GM12892 (cell line): Measurements from ENCODE around the gene TSEN34.
"Not testable (repeated sequence)": the region's sequence is repeated elsewhere in the genome, so short reads cannot be mapped to it uniquely, and the experiment has no call there.

Experiments
- DNase-seq: peaks from one replicate; pipeline ENCODE4 v3.0.0; 2011; ENCODE audit not compliant: insufficient read length
- FAIRE-seq: peaks from 2 replicates; lab custom pipeline; 2011; peaks lifted over from hg19 to GRCh38; lab: Jason Lieb, UNC
- POLR2A ChIP-seq: IDR thresholded peaks from 2 replicates; pipeline ENCODE4 v1.6.1; 2011; ENCODE audit warnings: low read depth, low read length, control low read depth
- POLR2AphosphoS5 ChIP-seq: IDR thresholded peaks from 2 replicates; pipeline ENCODE4 v1.6.1; 2011; ENCODE audit warnings: low read depth, low read length, control low read depth
- TAF1 ChIP-seq: IDR thresholded peaks from 2 replicates; pipeline ENCODE4 v1.6.1; 2011; ENCODE audit warnings: low read depth, mild to moderate bottlenecking, control low read depth, low read length, borderline replicate concordance

The TSEN34 gene

DNA sequence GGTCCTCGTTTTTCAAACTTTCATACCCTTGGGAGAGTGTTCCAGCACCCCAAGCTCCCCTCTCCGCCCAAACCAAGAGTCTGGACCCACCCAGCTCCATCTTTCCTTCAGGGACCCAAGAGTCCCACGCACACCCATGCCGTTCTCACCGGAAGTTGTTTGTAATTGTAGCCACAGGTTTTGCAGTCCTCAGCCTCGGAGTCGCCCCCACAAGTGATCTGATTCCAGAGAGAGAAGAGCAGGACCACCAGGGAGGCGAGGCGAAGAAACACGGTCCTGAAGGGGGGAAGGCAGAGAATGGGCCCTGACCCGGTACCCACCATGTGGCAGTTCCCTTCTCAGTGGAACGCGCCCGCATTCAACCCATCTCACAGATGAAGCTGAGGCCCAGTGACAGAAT, 28.2 kb upstream of the TSEN34 start:
- FAIRE-seq (no peak), DNase-seq (no peak)
- TF ChIP-seq POLR2A (no peak), POLR2AphosphoS5 (no peak), TAF1 (no peak)

DNA sequence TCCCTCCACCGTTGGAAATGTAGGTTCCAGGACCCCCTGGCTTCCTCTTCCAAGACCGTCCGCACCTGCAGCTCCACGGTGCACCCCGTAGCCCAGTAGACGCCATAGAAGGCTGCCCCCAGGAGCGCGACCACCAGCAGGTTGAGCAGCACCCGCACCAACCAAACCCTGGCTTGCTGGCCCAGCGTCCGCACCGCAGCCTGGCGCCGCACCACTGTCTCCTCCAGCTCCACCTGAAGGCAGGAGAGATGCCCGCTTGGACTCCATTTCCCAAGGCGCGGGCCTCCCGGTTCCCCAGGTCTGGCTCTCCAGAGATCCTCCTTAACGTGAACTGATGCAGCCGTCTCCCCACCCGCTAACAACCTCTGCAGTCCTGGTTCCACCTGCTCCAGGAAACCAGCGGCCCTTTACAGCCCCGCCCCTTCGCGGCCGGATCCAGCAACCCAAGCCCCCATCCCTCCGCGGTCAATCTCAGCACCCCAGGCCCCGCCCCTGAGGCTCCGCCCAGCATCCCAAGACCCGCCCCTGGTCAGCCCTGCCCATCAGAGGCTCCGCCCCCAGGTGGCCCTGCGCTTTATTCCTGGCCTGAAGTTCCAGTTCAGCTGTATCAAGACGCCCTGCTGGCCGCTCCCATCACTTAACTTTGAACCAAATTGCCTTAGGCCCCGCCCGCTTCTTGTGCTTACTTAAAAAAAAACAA, 26.6 kb upstream of the TSEN34 start:
- TF ChIP-seq TAF1: no peak
- TF ChIP-seq POLR2A: no peak
- no peak for TF ChIP-seq POLR2AphosphoS5
- DNase-seq (no peak), FAIRE-seq (no peak)

DNA sequence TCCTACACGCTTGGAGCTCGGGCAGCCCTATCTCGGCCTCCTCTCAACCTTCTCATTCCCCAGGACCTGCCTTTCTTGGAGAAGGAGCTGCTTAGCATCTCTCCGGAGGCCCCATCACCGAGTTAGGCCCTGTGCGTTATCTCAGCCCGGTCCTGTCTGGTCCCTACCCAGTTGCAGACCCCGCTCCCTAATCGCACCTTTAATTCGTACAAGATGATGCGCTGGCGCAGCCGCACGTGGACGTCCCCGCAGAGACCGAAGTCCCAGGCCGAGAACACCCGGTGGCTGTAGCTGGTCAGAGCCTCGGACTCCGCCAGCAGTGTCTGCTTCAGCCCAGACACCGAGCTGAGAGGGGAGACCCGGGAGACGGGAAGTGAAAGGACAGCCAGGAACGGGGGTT, 25.9 kb upstream of the TSEN34 start:
- FAIRE-seq (no peak), DNase-seq (no peak)
- TF ChIP-seq TAF1: no peak
- TF ChIP-seq POLR2AphosphoS5: no peak
- no peak for TF ChIP-seq POLR2A

DNA sequence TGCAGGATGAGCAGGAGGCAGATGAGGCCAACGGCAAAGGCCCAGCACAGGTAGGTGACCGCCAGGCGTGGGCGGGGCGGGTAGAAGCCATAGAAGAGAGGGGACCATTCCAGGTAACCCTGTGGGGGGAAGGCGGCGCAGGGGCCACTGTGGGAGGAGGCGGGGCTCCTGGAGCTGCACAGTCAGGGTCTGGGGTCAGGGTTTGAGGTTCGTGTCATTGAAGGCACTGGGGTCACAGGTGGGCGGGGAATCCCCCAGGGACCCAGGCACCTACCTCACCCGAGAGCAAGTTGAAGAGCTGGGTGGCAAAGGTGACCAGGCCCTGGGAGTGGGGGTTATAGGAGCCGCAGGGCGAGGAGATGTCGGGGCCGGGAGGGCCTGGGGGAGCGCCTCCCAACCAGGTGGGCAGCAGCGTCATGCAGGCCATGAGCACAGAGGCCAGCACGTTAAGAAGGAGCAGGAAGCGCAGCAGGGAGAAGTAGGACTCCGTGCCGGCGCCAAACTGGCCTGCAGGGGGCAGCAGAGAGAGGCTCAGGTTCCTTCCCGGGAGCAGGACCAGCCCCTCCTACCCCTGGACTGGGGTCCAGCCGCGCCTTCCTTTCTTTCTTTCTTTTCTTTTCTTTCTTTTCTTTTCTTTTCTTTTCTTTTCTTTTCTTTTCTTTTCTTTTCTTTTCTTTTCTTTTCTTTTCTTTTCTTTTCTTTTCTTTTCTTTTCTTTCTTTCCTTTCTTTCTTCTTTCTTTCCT, 22.8 kb upstream of the TSEN34 start:
- DNase-seq: peak; percentile 92
- peak; percentile 92 for FAIRE-seq
- TF ChIP-seq POLR2A (no peak), TAF1 (no peak), POLR2AphosphoS5 (no peak)

DNA sequence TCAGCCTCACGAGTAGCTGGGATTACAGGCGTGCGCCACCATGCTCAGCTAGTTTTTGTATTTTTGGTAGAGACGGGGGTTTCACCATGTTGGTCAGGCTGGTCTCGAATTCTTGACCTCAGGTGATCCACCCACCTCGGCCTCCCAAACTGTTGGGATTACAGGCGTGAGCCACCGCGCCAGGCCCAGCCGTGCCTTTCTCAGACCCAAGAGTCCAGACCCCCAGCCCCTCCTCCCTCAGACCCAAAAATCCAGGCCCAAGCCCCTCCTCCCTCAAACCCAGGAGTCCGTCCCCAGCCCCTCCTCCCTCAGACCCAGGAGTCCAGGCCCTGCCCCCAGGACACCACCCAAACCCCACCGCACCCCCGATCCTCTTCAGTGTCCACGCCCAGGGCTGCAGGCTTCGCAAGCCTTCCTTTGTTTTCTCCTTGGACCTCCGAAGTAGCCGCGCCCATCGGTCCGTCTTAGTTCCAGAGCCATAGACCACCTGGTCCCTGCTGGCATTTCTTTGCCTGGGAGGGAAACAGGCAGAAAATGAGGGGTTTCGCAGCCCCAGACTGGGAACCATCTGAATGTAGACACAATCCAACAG, 21.9 kb upstream of the TSEN34 start:
- FAIRE-seq (no peak), DNase-seq (no peak)
- TF ChIP-seq POLR2AphosphoS5: no peak
- no peak for TF ChIP-seq TAF1
- no peak for TF ChIP-seq POLR2A

DNA sequence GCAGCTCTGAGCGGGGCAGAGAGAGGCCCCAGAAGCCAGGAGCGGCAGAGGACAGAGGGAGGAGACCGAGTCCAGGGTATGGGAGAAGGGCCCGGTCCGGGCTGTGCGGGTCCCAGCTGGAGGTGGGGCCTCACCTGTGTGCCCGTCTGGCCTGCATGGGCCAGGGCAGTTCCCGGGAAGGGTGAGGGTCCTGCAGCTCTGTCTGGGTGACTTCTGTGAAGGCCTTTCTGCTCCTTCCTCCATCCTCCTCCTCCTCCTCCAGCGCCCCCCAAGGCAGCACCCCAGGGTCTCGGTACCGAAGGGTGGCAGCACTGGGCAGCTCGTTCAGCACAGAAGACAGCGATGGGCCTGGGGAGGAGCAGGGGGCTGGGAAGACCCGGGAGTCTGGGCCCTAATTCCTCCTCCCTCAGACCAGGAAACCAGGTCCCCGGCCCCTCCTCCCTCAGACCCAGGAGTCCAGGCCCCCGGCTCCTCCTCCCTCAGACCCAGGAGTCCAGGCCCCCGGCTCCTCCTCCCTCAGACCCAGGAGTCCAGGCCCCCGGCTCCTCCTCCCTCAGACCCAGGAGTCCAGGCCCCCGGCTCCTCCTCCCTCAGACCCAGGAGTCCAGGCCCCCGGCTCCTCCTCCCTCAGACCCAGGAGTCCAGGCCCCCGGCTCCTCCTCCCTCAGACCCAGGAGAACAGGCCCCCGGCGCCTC, 19.2 kb upstream of the TSEN34 start:
- FAIRE-seq, DNase-seq: not testable (repeated sequence)

DNA sequence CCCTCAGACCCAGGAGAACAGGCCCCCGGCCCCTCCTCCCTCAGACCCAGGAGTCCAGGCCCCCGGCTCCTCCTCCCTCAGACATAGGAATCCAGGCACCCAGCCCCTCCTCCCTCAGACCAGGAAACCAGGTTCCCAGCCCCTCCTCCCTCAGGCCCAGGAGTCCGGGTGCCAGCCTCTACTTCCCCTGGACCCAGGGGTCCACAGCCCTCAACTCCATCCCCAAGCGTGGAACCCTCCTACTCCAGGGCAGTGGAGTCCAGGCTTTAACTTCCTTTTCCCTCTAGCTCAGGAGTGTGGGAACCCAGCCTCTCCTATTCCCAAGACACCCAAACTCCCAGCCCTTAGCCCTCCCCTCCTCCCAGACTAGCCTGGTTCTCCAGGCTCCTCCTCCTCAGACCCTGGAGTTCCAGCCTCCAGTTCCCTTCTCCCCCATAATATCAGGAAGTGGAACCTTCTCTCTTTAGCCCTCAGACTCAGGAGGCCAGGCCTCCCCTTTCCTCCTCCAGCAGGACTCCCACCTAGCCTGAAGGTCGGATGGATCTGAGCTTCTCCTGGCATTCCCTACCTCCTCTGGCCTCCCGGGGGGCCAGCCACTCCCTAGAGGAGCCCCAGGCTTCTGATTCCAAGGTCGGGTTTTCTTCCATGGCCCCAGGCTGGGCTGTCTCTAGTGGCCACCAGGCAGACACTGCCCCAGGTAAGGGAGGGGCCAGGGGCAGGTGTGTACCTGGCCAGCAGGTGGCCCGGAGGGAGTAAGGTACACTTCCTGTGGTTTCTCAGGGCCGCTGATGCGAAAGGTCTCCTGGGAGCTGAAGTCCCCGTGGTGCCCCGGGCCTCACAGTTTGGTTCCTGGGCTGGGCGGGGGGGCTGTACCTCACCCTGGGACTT, 18.4 kb upstream of the TSEN34 start, which contains the start of gene TMC4:
Gene TMC4, minus strand, starts transcription at position 690 of the 888 bp plus-strand sequence. Its CDS starts 43 bp downstream, at position 647.
- TF ChIP-seq TAF1 (no peak), POLR2AphosphoS5 (no peak), POLR2A (no peak)
- FAIRE-seq: no peak
- no peak for DNase-seq

DNA sequence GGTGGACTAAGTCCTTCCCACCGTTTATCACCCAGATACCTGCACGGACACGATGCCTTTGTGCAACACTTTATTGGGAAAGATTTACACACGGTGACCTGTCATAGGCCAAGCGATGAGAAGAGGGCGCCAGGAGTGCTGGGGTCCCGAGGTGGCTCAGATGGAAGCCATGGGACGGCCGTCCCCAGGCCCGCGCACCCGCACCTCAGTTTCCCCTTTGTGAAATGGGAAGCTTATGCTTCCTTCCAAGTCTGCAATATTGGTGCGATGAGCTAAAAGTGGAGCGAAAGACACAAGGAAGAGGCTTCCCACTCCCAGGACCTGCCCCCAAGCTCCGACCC, 17.8 kb upstream of the TSEN34 start:
- no peak for TF ChIP-seq POLR2AphosphoS5
- DNase-seq (no peak), FAIRE-seq (no peak)

DNA sequence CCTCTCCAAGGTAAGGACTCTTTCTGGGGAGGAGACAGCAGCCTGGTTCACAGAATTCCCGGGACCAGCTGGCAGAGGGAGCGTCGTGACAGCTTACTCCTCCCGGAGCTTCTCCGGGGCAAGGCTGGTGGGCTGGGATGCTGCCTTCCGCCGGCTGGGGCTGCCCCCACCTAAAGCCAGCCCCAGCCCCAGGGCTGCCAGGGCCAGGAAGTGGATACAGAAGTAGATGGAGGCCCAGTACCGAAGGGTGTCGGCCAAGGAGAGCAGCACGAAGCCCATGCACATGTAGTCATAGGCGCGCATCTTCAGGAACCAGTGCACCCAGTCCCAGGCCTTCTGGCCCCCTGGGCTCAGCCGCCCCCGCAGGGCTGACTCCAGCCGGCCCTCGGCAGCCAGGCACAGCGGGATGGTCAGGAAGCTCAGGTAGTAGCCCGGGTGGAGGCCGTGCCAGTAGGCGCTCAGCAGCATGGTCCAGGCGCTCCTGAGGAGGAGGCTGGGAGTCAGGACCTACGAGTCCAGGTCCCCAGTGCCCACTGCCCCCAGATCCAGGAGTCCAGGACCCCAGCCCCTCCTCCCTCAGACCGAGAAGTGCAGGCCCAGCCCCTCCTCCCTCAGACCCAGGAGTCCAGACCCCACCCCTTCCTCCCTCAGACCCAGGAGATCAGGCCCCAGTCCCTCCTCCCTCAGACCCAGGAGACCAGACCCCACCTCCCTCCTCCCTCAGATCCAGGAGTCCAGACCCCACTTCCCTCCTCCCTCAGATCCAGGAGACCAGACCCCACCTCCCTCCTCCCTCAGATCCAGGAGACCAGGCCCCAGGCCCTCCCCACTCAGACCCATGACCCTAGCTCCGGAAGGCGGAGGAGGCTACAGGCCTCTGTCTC, 16.9 kb upstream of the TSEN34 start:
- FAIRE-seq (no peak), DNase-seq (no peak)
- TF ChIP-seq POLR2A (no peak), TAF1 (no peak), POLR2AphosphoS5 (no peak)
